ENCODE data around the gene NDUFC2. TPM values are rescaled to one million over a fixed set of nuclear protein-coding genes. Genes with fewer than 3 reads are reported as not detected.

NDUFC2 gene
- total and polyA plus RNA-seq, 2 of the 13 experiments (the other 11 are each of a cell fraction or from before 2014, with no cell fraction given), result 256 to 363 TPM

- no peak overlapping the region for H3K4me3 ChIP-seq (replicated peaks in 1 of 3; ENCODE audit: insufficient read depth in 1 of 3, low read depth in 2 of 3, low read length in 3 of 3)
- no peak for DNase-seq (ENCODE audit: low spot score)
- H3K27ac ChIP-seq (ENCODE audit: extremely low read length, insufficient read depth, low read length), result no peak overlapping the region
- H3K4me1 ChIP-seq (ENCODE audit: insufficient read depth, low read length), result peaks cover 63% of the 10 kb centered on the region
- H3K79me2 ChIP-seq (ENCODE audit: insufficient read depth, low read length), result no peaks in the 10 kb centered on the region
- BruUV-seq (replicated peaks), result no TSS peak
- intact Hi-C loops (cut with micrococcal nuclease; ENCODE audit: unreplicated experiment), result no loop called here
- ChIA-PET CTCF (ENCODE audit: low intra/inter-chr PET ratio, low total read pairs) (no interaction called here), POLR2A (no interaction called here)
- 45% methylated on average over 2 of the region's 2 CpGs for WGBS (ENCODE audit: low lambda C conversion rate)
- no peak overlapping the region for H3K9ac ChIP-seq (ENCODE audit: insufficient read depth, low read depth, low read length)
- ATAC-seq, result no peak
- no peaks in the 10 kb centered on the region for H4K20me1 ChIP-seq (ENCODE audit: insufficient read depth, low read length)
- H2AFZ ChIP-seq (ENCODE audit: low read length), result no peak overlapping the region
- in situ Hi-C loops (cut with HindIII; ENCODE audit: extremely low pct_ligation_motif_present, low pct_unique_long_range_greater_than_20kb), result no loop called here
- H3K36me3 ChIP-seq (replicated peaks in 1 of 2; ENCODE audit: control insufficient read depth in 1 of 2, insufficient read depth in 2 of 2, low read length in 2 of 2), result no peaks in the 10 kb centered on the region
- H3K4me2 ChIP-seq (ENCODE audit: low read depth, low read length), result no peak overlapping the region
- FAIRE-seq, result no peak
- H3K27me3 ChIP-seq (ENCODE audit: control insufficient read depth in 1 of 2, insufficient read depth in 2 of 2, low read length in 2 of 2), result no peaks in the 10 kb centered on the region
- H3K9me3 ChIP-seq (ENCODE audit: low read length), result no peaks in the 10 kb centered on the region
- no peak for TF ChIP-seq ZNF101 (CRISPR knock-in tag; IDR thresholded peaks at IDR 0.05; ENCODE audit: borderline replicate concordance, low read depth)
- TF ChIP-seq JDP2 (CRISPR knock-in tag; IDR thresholded peaks at IDR 0.05; ENCODE audit: borderline replicate concordance), result no peak
- TF ChIP-seq MYNN (CRISPR knock-in tag; IDR thresholded peaks at IDR 0.05; ENCODE audit: low read depth), result no peak
- TF ChIP-seq CSRNP2 (CRISPR knock-in tag; conservative IDR thresholded peaks at IDR 0.05; ENCODE audit: low read depth), result no peak
- TF ChIP-seq GATAD2A (CRISPR knock-in tag; IDR thresholded peaks at IDR 0.05), result no peak
- no peak for TF ChIP-seq HMG20B (CRISPR knock-in tag; conservative IDR thresholded peaks at IDR 0.05)
- no peak for TF ChIP-seq SP5 (CRISPR knock-in tag; IDR thresholded peaks at IDR 0.05; ENCODE audit: borderline replicate concordance, low read depth)
- no peak for TF ChIP-seq MAFF (IDR thresholded peaks at IDR 0.05; ENCODE audit: low read depth, low read length)
- no peak for TF ChIP-seq FOXK2 (IDR thresholded peaks at IDR 0.05)
- TF ChIP-seq MAFG (CRISPR knock-in tag; IDR thresholded peaks at IDR 0.05), result no peak
- TF ChIP-seq FOXC1 (CRISPR knock-in tag; IDR thresholded peaks at IDR 0.05; ENCODE audit: borderline replicate concordance), result no peak
- no peak for TF ChIP-seq HES4 (CRISPR knock-in tag; IDR thresholded peaks at IDR 0.05; ENCODE audit: borderline replicate concordance)
- no peak for TF ChIP-seq TFDP2 (CRISPR knock-in tag; IDR thresholded peaks at IDR 0.05)
- TF ChIP-seq KDM2A (CRISPR knock-in tag; IDR thresholded peaks at IDR 0.05; ENCODE audit: borderline replicate concordance, low read depth), result no peak
- TF ChIP-seq ZIK1 (CRISPR knock-in tag; IDR thresholded peaks at IDR 0.05; ENCODE audit: borderline replicate concordance, low read depth), result no peak
- no peak for TF ChIP-seq PRMT3 (CRISPR knock-in tag; IDR thresholded peaks at IDR 0.05; ENCODE audit: borderline replicate concordance, low read depth)
- no peak for TF ChIP-seq ZBTB10 (CRISPR knock-in tag; IDR thresholded peaks at IDR 0.05; ENCODE audit: borderline replicate concordance)
- no peak for TF ChIP-seq PRDM4 (CRISPR knock-in tag; IDR thresholded peaks at IDR 0.05; ENCODE audit: borderline replicate concordance)
- TF ChIP-seq ZNF766 (CRISPR knock-in tag; IDR thresholded peaks at IDR 0.05; ENCODE audit: borderline replicate concordance), result no peak
Observed at GRCh38 chr11:78027759-78028158, 51.9 kb downstream of the NDUFC2 start.
